NCI-H345 treated with DMSO at 0.1 percent for 48 hours (cell line): ENCODE data around the gene NCL.
"Not testable (repeated sequence)": the region's sequence is repeated elsewhere in the genome, so short reads cannot be mapped to it uniquely, and the experiment has no call there.

Experiments
- DNase-seq: peaks from one replicate; lab custom pipeline; 2025; ENCODE audit not compliant: unreplicated experiment; lab: John Stamatoyannopoulos, UW

The NCL gene

DNA sequence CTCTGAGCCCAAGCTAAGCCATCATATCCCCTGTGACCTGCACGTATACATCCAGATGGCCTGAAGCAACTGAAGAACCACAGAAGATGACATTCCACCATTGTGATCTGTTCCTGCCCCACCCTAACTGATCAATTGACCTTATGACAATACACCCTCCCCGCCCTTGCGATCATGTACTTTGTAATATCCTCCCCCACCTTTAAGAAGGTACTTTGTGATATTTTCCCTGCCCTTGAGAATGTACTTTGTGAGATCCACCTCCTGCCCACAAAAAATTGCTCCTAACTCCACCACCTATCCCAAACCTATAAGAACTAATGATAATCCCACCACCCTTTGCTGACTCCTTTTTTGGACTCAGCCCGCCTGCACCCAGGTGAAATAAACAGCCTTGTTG is 33.8 kb downstream of the NCL start:
- DNase-seq = not testable (repeated sequence)

DNA sequence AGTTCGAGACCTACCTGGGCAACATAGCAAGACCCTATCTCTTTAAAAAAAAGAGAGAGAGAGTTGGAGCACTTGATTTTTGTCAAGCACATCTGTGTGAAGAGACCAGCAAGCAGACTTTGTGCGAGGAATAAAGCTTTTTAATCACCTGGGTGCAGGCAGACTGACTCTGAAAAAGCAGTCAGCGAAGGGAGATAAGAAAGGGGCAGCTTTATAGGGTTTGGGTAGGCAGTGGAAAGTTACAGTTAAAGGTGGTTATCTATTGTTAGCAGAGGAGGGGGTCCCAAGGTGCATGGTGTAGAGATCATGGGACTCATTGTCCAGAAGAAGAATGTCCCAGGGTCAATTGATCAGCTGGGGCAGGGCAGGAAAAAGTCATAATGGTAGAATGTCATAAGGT is 34.4 kb downstream of the NCL start:
- DNase-seq = no peak

DNA sequence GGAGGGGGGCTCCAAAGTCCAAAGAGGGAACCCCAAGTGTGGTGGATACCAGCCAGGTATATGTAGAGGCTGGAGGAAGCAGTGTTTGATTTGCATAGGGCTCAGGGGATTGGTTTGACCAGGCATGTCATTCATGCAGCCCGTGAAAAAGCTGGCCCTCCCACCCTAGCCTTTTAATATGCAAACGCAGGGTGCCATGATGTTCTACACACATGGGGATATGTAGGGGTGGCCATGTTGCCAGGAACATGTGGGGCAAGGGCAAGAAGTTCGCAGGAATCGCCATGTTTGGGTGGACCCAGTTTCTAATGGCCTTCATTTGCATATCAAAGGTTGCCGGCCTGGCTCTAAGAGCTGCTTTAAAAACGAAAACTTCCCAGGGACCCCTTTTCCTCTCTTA is 35.1 kb downstream of the NCL start:
- no peak for DNase-seq

DNA sequence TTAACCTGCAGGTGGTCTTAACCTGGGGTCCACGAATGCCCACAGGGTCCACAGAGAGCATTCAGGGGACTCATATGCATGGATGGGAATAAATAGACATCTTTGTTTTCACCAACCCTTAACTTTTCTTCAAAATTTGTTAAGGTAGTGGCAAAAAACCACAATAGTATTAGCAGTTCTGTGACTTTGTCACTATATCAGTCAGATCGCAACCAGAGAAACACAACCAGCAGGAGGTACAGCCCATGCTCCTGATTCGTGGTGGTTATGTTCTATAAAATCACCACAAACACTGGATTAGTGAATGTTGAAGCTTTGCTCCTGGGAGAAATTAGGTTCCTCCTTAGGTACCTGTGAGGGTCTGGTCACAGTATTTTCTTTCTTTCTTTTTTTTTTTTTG is 37.2 kb downstream of the NCL start:
- no peak for DNase-seq

DNA sequence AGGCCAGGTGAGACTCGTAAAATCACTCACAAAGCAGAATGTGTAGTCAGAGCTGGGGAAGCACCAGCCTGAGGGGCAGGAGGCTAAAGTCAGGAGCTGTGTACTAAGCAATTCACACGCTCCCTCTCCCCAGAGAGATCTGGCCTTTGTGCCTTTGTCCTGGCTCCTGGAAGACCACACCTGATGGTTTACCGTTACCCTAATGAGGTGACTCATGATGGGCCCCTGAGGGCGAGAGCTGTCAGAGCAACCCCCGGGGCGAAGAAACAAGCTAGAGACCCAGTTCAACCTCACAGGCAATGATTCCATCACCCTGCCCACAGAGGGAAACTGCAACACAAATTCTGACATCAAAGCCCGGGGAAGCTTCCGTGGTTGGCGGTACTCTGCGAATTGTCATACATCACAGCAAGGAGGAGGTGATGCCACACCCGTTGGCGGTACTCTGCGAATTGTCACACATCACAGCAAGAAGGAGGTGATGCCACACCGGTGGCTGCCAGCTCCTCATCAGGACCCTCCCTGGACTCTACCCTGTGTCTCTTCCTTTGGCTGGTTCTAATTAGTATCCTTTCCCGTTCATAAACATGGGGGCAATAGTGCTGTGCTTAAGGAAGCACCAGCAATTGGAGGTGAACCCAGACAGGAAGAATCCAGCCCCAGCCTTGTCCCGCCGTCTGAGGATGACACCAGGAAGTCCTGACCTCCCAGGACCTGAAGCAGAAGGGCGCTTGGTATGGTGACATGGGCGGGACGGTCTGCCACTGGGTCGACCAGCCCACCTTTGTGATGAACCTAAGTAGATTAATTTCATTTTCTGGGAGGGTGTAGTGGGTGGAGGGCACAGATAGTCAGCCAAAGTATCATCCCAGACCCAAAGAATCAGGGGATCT is 38.2 kb downstream of the NCL start:
- DNase-seq = no peak

DNA sequence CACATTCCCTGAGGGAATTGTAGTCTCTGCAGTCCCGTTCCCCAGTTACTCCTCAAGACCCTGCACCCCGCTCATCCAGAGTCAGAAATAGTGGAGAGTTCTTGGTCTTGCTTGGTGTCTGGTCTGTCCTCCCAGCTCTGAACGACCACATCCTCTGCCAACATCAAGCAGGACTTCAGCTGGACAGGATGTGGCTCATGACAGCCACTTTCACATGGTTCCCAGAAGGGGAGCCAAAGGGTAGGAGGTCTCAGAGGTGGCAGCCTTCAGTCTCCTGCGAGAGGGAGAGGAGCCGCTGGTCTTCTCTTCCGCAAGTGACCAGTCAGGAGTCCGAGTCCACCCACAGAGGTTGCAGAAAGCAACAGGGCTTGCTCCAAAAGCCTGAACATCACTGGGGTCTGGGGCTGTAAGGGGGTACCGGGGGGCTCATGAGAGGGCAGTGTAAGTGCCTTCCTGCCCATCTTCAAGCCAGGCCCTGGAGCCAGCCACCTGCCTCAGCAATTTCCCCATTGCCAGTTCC is 38.9 kb downstream of the NCL start:
- no peak for DNase-seq

DNA sequence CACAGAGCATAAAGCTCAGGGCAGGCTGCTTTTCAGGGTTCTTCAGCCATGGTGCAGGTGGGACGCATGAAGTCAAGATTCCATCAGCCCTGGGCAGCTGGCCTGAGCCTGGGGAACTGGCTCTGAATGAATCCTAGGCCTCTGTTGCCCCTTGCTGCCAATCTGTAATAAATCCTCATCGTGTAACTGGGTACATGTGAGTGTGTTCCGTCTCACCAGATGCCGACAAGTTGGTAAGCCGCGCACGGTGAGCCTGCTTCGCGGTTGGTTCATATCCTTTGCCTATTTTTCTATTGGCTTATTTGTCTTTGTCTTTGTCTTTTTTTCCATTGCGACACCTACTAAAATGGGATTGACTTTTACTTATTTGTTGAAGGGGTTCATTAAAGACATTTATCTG is 41.1 kb downstream of the NCL start:
- DNase-seq = no peak

DNA sequence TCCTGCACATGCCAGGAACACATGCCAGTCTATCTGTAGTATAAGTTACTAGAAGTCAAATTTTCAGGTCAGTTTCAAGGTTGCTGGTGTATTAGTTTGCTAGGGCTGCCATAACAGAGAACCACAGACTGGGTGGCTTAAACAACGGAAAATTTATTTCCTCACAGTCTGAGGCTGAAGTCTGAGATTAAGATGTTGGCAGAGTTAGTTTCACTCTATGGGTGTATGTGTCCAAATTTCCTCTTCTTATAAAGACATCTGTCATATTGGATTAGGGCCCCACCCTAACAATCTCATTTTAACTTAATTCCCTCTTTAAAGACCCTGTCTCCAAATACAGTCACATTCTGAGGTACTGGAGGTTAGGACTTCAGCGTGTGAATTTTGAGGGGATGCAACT is 42.2 kb downstream of the NCL start:
- no peak for DNase-seq

DNA sequence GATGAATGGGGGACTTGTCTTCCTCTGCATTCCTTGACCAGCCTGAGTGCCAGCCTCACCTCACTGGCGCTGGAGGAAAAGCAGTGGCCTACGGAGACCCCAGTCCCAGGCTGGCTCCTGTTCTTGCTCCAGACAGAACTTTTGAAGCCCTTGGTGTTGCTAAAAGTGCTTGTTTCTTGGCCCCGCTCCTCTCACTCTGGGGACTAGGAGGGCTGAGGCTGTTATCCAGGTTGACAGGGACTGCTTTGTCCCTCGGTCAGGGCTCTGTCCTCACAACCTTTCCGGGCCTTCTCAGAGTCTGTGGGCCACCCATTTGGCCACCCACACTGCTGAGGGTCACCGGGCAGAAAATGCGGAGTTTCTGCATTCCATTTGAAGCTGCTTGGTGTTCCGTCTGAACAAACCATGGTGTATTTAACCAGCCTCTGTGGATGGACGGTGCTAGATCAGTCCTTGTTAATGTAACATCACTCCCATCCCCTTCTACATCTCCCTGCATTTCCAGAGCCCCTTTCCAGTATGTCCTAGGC is 43.2 kb downstream of the NCL start:
- DNase-seq = no peak

DNA sequence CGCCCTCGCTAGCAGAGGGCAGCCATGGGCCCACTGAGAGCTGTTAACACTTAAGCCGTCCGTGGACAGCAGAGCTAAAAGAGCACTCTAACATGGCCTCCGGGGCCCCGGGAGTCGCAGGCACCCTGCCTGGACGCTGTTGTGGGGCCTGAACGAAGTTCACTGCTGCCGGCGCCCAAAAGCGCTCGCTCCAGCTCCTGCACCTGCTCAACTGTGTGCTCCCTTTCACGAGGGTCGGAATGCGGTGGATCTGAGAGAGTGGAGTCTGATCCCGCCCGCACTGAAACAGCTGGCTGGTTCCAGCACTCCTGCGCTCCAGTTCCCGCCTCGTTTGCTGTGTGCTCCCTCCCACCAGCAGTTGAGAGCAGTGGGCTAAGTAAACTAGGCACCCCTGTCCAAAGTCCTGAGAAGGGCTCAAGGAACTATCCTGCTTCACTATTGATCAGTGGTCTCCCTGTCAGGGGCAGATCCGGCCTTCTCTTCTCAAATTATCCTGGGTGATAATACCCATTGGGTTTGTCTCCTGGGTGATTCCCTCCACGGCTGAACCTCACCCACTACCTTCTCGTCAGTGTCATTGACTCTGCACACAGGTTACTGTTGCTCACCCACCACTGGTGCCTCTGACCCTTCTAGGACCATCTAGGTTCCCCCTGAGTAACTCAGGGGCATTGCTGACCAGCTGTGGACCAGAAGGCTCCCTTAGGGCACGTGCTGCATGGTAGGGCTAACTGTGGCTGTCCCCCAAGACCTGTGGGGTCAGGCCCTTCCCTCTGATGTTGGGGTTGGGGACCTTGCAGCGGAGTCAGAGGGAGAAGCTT is 45.3 kb downstream of the NCL start:
- DNase-seq = no peak

DNA sequence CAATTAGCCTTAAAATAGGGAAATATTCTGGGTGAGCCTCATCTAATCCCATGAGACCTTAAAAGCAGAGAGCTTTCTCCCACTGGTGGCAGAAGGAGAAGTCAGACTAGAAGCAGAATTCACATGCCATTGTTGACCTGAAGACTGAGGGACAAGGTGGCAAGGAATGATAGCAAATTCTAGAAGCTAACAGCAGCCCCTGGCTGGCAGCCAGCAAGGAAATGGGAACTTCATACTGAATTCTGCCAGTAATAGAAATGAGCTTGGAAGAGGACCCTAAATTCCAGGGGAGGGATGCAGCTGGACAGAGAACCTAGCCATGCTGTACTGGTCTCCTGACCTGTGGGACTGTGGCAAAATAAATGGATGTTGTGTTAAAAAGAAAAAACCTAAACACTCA is 49.3 kb downstream of the NCL start:
- DNase-seq = no peak

DNA sequence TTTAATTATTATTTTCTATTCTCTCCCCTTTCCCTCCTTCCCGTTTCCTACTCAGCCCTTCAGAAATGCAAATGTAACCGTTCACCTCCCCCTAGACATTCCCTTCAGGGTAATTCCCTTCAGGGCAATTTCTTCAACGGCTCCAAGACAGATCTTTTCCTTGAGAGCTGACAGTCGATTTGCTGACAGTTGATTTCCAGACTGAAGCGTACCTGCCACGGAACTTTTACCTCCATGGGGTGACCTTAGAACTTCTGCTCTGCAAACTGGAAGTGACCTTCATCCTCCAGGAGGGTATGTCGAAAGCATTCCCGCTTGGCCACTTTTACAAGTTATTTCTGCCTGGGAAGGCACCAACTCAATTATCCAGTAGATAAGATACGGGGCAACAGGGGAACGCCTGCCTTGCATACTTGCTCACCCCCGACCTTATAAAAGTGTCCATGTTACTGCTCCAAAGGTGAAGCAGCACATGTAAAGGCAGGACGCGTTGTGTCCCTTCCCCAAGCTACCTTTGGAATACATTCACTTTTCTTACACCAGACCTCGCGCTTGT is 50.3 kb downstream of the NCL start:
- no peak for DNase-seq

DNA sequence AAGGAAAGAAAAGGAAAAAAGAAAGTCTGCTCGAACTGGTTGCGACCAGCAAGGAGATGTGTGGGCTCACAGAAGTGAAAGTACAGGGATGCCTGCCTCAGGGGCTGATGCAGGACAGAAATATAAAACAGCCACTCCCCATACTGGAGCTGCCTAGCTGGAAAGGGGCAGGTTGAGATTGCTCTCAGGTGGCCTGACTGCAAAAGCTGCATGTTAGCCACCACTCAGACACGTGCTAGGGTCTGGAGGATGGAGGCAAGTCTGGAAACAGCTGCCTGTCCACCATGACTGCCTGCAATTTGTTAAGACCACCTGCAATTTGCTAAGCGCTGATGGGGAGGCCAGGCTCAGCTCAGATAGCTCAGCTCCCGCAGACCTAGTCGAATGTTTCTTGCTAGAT is 50.8 kb downstream of the NCL start:
- no peak for DNase-seq

DNA sequence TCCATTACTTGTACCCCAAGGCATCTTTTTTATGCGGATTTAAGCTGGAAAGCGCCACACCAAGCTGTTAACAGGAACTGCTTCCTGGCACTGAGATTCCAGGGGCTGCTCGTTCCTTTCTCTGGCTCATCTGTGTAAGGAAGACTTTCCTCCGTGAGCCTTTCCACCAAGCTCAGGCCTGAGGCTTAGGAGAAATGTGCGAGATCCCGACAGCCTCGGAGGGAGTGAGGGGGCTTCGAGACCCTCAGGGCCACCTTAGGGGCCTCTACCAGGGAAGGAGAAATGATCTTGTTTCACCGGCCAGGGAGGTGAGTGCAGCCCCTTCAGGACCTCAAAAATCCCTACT is 51.7 kb downstream of the NCL start:
- DNase-seq = no peak

DNA sequence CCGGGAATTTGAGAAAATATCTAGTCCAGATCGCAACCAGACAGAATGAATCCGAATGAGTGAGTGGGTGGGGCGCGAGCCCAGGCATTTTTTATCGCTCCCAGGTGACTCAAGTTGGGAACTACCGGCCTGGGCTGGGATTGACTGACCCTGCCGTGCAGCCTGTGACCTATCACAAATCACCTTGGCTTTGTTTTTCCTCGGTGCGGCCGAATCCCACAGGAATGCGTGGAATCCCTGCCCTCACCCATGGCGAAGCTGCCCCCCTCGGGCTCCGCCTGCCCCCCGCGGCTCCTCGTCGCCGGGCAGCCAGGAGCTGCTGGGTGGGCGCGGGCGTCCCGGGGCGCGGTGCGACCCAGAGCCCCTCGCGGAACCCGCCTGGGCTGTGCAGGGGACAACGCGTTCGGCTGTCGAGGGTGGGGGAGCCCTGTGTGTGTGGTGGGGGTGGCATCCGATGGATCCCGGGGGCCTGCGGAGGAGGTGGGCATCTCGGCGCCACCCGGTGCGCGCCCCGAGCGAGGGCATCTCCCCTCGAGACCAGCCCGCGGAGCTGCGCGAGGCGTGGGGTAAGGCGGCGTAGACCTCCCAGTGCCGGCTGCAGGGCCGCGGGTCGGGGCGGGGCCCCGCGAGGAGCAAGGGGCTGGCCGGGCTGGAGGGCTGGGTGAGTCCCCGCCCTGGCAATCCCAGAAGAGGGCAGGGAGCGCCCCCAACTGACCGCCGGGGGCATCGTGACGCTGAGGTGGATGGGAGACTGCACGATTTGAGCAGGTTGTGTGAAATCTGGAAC is 52.3 kb downstream of the NCL start:
- DNase-seq = no peak

DNA sequence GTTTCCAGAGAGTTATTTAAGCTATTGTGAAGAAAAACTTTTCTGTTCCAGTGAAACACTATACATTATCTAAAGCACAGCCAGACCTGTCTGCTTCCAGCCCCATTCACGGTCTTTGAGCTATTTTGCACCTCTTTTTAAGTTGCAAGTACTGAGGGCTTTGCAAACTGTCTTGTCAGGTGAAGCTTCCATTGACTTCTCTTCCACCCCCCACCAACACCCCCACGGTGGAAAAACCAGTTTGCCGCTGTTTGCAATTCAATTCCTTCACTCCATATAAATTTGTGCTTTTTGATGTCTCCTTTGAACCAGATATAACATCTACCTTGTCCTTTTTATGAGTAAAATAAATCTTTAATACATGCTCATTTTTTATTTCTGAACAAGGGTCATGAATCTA is 53.0 kb downstream of the NCL start:
- DNase-seq = no peak

DNA sequence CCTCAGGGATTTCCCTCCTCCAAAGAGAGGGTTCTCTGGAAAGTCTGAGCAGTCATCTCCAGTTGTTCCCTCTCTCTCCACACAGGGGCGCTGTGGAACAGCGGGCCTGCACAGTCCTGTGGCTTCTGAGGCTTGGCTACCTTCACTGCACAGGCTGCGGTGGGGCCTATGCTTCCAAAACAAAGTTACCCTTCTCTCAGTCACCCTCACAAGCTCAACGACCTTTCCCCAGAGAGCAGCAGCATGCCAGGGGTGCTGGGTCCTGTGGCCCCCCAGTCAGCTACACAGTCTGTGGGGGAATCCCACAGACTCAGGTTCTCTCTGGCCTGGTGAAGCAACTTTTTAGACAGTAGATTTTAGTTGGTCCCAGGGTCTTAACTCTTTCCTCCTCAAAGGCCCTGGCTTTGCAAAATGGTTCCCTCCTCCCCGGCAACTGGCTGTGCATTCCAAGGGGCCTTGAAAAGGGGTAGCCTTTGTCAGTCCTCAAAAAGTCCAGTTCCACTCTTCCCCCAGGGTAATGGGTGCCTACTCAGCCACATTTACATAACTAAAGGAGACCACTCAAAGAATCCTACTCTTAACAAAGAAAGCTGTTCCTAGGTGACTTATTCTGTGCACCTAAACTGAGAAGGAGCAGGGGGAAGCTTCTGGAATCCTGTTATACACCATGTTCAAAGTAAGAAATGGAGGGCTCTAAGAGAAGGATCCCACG is 53.8 kb downstream of the NCL start:
- no peak for DNase-seq

DNA sequence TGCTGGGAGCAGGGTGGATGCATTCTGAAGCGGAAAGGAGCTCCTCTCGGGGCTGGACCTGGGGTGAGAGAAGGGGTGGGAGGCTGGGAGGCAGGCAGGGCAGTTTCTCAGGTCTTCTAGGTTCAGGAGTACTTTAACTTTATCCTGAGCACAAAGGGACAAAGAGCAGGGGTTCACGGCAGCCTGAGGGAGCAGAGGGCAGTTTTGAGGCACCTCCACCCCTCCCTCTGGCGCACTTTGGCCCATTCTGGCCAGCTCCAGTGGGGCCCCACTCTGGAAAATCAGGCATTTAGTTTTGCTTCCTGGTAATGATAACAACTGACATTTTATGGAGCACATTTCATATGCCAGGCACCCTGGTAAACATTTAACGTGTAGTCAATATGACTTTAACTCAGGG is 54.5 kb downstream of the NCL start:
- DNase-seq = no peak

DNA sequence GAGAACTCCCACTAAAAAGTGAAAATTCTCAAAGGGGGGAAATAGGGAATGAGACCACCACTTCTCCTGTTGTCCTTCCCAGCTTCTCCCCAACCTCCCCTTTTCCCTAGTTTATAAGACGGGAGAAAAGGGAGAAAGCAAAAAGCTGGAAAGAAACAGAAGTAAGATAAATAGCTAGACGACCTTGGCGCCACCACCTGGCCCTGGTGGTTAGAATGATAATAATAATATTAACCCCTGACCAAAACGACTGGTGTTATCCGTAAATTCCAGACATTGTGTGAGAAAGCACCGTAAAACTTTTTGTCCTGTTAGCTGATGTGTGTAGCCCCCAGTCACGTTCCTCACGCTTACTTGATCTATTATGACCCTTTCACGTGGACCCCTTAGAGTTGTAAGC is 56.0 kb downstream of the NCL start:
- not testable (repeated sequence) for DNase-seq

DNA sequence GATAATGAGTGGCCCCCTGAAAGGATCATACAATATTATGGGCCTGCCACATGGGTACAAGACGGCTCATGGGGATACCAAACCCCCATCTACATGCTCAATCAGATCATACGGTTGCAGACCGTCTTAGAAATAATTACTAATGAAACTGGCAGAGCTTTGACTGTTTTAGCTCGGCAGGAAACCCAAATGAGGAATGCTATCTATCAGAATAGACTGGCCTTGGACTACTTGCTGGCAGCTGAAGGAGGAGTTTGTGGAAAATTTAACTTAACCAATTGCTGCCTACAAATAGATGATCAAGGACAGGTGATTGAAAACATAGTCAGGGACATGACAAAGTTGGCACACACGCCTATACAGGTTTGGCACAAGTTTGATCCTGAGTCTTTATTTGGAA is 56.6 kb downstream of the NCL start:
- DNase-seq = not testable (repeated sequence)
